ENCODE results near the gene CCDC69. TPM values are rescaled to one million over a fixed set of nuclear protein-coding genes. Genes with fewer than 3 reads are reported as not detected.
A peak's percentile ranks its signal among the peaks of the same experiment; 100 is the strongest.

CCDC69 gene
- total RNA-seq, 4 donors from 2014 or later: 93.4 to 128 (median 114) TPM

- peak overlapping the region in 3 of 4 donors; percentile 88 to 93 (median 89) for H3K27ac ChIP-seq
- in situ Hi-C loops (cut with MboI; ENCODE audit: low sequenced_read_pairs in 4 of 4): loop anchor here in 3 of 4 donors (10.0 to 25.0 kb wide), 2 partner anchors 96 to 109 kb away; no protein-coding TSS in a partner anchor
- H3K27me3 ChIP-seq: no peaks in the 10 kb centered on the region
- no peak overlapping the region for H3K4me3 ChIP-seq
- DNase-seq (no peak), ATAC-seq (no peak)
- intact Hi-C loops (cut with DNase I; ENCODE audit: low total_unique reads): no loop called here
- no peaks in the 10 kb centered on the region for H3K9me3 ChIP-seq
- TF ChIP-seq CTCF (IDR thresholded peaks at IDR 0.05 in 4 of 5, conservative IDR thresholded peaks at IDR 0.05 in 1 of 5) (no peak), POLR2A (IDR thresholded peaks at IDR 0.05) (no peak)
- H3K4me1 ChIP-seq: peaks cover 26 to 37% of the 10 kb centered on the region in 2 donors
- no peaks in the 10 kb centered on the region for H3K36me3 ChIP-seq
Measured at GRCh38 chr5:151233616-151234085, 9.8 kb upstream of the CCDC69 start.

- TF ChIP-seq CTCF (IDR thresholded peaks at IDR 0.05 in 4 of 5, conservative IDR thresholded peaks at IDR 0.05 in 1 of 5) (no peak), POLR2A (IDR thresholded peaks at IDR 0.05) (no peak)
- Histone ChIP-seq H3K4me3 (no peak overlapping the region), H3K36me3 (no peaks in the 10 kb centered on the region), H3K27me3 (no peaks in the 10 kb centered on the region), H3K9me3 (no peaks in the 10 kb centered on the region), H3K4me1 (peaks cover 11 to 23% of the 10 kb centered on the region in 2 donors), H3K27ac (no peak overlapping the region)
- DNase-seq (no peak), ATAC-seq (no peak)
- intact Hi-C loops (cut with DNase I; ENCODE audit: low total_unique reads): no loop called here
- in situ Hi-C loops (cut with MboI; ENCODE audit: low sequenced_read_pairs in 4 of 4): loop anchor here in 3 of 4 donors (10.0 to 25.0 kb wide), 2 partner anchors 94 to 107 kb away; no protein-coding TSS in a partner anchor
Measured at GRCh38 chr5:151231359-151231758, 7.5 kb upstream of the CCDC69 start.

GRCh38 chr5:151230048-151230680 lies 6.3 kb upstream of the CCDC69 start:
- H3K27me3 ChIP-seq: no peaks in the 10 kb centered on the region
- no peaks in the 10 kb centered on the region for H3K9me3 ChIP-seq
- DNase-seq (peak in 1 of 2 donors; percentile 2), ATAC-seq (no peak)
- peak overlapping the region in 2 of 4 donors; percentile 32 to 53 for H3K27ac ChIP-seq
- H3K36me3 ChIP-seq: no peaks in the 10 kb centered on the region
- H3K4me1 ChIP-seq: peaks cover 8 to 18% of the 10 kb centered on the region in 2 donors
- no peak overlapping the region for H3K4me3 ChIP-seq
- TF ChIP-seq CTCF (IDR thresholded peaks at IDR 0.05 in 4 of 5, conservative IDR thresholded peaks at IDR 0.05 in 1 of 5) (no peak), POLR2A (IDR thresholded peaks at IDR 0.05) (no peak)
- in situ Hi-C loops (cut with MboI; ENCODE audit: low sequenced_read_pairs in 4 of 4): loop anchor here in 3 of 4 donors (10.0 to 25.0 kb wide), 2 partner anchors 93 to 105 kb away; no protein-coding TSS in a partner anchor
- intact Hi-C loops (cut with DNase I; ENCODE audit: low total_unique reads): no loop called here

- DNase-seq: no peak
- no peaks in the 10 kb centered on the region for H3K27me3 ChIP-seq
- in situ Hi-C loops (cut with MboI; ENCODE audit: low sequenced_read_pairs in 4 of 4): loop anchor here in 1 of 4 donors (25.0 kb wide), 1 partner anchor 92 kb away; no protein-coding TSS in a partner anchor
- ATAC-seq: no peak
- H3K4me3 ChIP-seq: no peak overlapping the region
- no peak overlapping the region for H3K27ac ChIP-seq
- intact Hi-C loops (cut with DNase I; ENCODE audit: low total_unique reads): no loop called here
- H3K9me3 ChIP-seq: no peaks in the 10 kb centered on the region
- peaks cover 6 to 7% of the 10 kb centered on the region in 2 donors for H3K4me1 ChIP-seq
- H3K36me3 ChIP-seq: no peaks in the 10 kb centered on the region
- TF ChIP-seq POLR2A (IDR thresholded peaks at IDR 0.05) (no peak), CTCF (IDR thresholded peaks at IDR 0.05 in 4 of 5, conservative IDR thresholded peaks at IDR 0.05 in 1 of 5) (no peak)
Measured at GRCh38 chr5:151228986-151229385, 5.1 kb upstream of the CCDC69 start.

Data from gastrocnemius medialis (tissue), 4 donors.